Measurements from ENCODE around the gene PTP4A1. TPM values are rescaled to one million over a fixed set of nuclear protein-coding genes. Genes with fewer than 3 reads are reported as not detected.
"Not testable (repeated sequence)": the region's sequence is repeated elsewhere in the genome, so short reads cannot be mapped to it uniquely, and the experiment has no call there.

The PTP4A1 gene
- total RNA-seq (2014; rRNA removed; shearing (Covaris generic); ENCODE audit: low replicate concordance), result 6.5 and 38.1 TPM in 2 replicates

DNA sequence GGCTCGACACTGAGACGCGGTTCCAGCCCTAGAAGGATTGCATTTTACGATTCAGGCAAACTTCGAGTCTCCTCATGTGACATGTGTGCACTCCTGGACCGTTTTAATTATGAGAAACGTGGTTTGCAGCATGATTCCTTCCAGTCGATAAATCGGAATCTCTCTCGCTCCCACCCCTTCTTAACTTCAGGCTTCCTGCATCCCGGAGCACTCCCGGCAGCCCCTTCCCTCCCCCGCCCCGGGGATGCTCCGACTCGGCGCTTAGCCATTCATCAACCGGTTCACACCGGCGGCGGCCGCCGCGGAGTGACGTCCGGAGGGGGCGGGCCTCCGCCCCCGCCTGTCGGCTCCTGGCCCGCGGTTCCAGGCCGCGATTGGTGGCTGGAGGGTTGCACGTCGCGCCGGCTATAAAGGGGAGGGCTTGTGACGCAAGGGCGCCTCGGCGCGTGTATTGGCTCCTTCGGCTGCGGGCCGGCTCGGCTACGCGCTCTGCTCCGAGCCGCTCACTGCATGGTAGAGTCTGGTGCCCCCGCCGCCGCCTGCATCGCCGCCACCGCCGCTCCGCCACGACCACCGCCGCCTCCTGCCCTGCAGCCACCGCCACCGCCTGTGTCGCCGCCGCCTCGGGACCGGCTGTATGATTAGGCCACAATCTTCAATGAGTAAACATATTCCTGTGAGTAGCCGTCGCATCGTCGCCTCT lies at the start of gene PTP4A1, which contains the start of gene LOC128125822:
Gene PTP4A1, plus strand, starts transcription at position 437 of the 703 bp plus-strand sequence. CDS start 4,401 bp downstream, outside the sequence.
Gene LOC128125822, plus strand, starts transcription at position 437 of the 703 bp plus-strand sequence.
- DNase-seq (ENCODE audit: low read depth), result peak; percentile 99
- in situ Hi-C loops (cut with HindIII; ENCODE audit: low pct_unique_long_range_greater_than_20kb, low sequenced_read_pairs), result no loop called here

- in situ Hi-C loops (cut with HindIII; ENCODE audit: low pct_unique_long_range_greater_than_20kb, low sequenced_read_pairs), result not testable (repeated sequence)
- DNase-seq (ENCODE audit: low read depth), result peak; percentile 37
These were observed 49.4 kb upstream of the PTP4A1 start for GRCh38 chr6:63522911-63523287.

DNA sequence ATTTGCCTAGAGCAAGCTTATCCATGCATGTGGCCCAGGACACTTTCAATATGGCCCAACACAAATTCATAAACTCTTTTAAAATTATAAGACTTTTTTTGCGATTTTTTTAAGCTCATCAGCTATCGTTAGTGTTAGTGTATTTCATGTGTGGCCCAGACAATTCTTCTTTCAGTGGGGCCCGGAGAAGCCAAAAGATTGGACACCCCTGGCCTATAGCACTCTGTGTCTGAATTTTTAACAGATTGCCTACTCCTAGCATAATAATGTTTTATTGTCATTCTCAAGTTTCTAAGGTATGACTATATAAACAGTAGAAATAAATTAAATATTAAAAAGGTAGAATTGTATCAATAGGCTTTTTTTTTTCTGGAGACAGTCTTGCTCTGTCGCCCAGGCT lies 48.6 kb upstream of the PTP4A1 start:
- no peak for DNase-seq (ENCODE audit: low read depth)
- in situ Hi-C loops (cut with HindIII; ENCODE audit: low pct_unique_long_range_greater_than_20kb, low sequenced_read_pairs), result no loop called here

DNA sequence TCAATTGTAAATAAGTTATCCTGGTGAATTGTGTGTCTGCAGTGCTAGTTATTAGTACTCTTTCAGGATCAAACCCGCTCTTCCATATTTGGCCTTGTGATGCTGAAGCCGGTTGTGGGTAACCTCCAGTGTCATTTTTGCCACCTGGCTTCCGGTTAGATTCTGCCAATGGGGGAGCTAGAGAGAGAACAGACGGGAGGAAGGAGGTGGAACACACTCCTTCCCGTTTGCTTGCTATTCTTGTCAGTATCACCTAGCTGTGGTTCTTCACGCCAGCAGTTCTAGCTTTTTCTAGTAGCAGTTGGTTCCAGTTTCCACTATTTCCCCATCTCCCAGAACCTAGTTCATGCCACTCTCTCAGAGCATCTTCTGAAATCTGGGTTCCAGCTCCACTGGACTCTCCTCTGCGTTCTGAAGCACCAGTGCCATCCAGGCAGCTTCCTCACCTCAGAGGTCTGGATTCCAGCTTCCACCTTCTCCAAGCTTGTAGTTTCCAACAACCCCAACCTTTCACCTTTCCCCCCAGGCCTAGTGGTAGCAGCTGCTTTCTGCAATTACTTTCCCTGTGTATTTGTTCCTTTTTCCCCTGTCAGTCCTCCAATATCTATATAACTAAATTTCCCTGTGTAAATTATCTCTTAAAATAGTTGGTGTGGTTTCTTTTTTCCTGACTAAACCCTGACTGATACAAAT lies 46.9 kb upstream of the PTP4A1 start:
- in situ Hi-C loops (cut with HindIII; ENCODE audit: low pct_unique_long_range_greater_than_20kb, low sequenced_read_pairs), result no loop called here
- no peak for DNase-seq (ENCODE audit: low read depth)

DNA sequence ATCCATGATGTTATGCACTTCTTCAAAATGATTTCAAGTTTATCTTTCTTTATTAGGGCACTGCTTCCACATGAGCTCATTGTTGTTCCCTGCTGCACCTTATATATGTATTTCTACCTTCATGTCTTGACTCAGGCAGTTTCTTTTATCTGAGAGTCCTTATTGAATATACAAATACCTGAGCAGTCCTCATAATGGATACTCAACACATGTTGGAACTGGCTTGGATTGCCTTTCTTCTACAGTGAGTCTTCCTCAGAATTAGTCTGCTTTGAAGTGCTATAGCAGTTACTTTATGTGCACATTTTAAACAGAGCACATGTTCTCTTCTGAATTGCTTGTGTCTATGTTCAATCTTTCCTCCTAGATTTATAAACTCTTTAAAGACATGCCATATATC lies 45.3 kb upstream of the PTP4A1 start:
- no peak for DNase-seq (ENCODE audit: low read depth)
- in situ Hi-C loops (cut with HindIII; ENCODE audit: low pct_unique_long_range_greater_than_20kb, low sequenced_read_pairs), result no loop called here

- peak; percentile 98 for DNase-seq (ENCODE audit: low read depth)
- in situ Hi-C loops (cut with HindIII; ENCODE audit: low pct_unique_long_range_greater_than_20kb, low sequenced_read_pairs), result no loop called here
These were observed 44.4 kb upstream of the PTP4A1 start for GRCh38 chr6:63527658-63528514.

- no peak for DNase-seq (ENCODE audit: low read depth)
- in situ Hi-C loops (cut with HindIII; ENCODE audit: low pct_unique_long_range_greater_than_20kb, low sequenced_read_pairs), result no loop called here
These were observed 42.8 kb upstream of the PTP4A1 start for GRCh38 chr6:63529498-63529897.

DNA sequence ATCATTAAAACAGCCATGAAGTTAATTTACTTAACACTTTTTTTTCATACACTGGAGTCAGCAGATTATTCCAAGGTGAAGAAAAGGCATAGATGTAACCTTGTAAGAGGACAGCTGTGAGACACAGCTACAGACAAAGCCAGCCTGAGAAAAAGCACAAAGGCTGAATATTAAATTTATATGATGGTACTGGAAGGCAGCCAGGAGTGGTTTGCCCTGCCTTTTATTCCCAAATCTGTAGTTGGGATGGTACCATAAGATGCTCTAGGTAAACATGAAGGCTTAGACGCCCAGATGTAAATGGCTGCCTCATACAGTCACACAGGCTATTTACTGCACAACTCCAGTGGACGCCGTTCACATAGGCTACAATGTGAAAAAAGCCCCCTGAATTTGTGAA lies 42.1 kb upstream of the PTP4A1 start:
- no peak for DNase-seq (ENCODE audit: low read depth)
- in situ Hi-C loops (cut with HindIII; ENCODE audit: low pct_unique_long_range_greater_than_20kb, low sequenced_read_pairs), result no loop called here

GRCh38 chr6:63530991-63531390 lies 41.3 kb upstream of the PTP4A1 start:
- no peak for DNase-seq (ENCODE audit: low read depth)
- in situ Hi-C loops (cut with HindIII; ENCODE audit: low pct_unique_long_range_greater_than_20kb, low sequenced_read_pairs), result no loop called here

- in situ Hi-C loops (cut with HindIII; ENCODE audit: low pct_unique_long_range_greater_than_20kb, low sequenced_read_pairs), result no loop called here
- DNase-seq (ENCODE audit: low read depth), result no peak
These were observed 39.3 kb upstream of the PTP4A1 start for GRCh38 chr6:63533026-63533425.

DNA sequence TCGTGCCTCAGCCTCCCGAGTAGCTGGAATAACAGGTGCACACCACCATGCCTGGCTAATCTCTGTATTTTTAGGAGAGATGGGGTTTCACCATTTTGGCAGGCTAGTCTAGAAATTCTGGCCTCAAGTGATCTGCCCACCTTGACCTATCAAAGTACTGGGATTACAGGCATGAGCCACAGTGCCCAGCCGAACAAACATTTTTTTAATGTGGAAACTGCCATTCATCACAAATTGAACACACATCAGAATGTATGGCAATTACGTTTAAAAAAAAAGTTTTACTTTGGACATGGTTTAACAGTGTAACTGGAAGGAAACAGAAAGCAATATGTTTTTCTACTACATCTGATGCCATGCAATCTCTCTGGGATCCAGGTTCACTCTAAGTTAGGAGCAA lies 38.3 kb upstream of the PTP4A1 start:
- DNase-seq (ENCODE audit: low read depth), result no peak
- in situ Hi-C loops (cut with HindIII; ENCODE audit: low pct_unique_long_range_greater_than_20kb, low sequenced_read_pairs), result no loop called here

DNA sequence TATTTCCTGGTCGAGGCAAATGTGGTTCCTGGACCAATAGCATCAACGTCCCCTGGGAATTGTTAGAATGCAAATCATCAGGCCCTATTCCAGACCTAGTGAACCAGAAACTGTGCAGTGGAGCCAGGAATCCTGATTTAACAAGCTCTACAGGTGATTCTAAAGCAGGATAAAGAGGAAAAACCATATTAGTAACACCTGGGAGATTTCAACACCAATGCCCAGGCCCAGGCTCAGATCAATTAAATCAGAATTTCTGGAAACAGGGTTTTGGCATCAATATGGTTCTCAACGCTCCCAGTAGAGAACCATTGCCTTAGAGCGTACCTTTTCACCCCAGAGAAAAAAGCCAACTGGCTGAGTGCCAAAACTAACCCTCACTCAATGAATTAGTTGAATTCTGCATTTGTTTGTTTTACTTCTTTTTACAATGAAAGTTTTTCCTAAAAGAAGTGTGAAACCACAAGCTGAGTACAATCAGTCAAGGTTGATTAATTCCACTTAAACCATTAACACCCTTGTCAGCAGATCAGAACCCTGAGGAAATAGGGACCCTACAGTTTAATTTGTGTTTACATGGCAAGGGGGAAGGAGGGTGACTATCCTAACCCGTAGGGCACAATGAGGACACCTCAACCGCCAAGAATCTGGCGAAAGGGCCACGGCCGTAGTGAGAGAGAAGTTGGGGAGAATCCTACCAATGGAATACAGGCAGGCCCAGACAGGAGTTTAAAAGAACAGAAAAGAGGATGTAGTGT lies 34.9 kb upstream of the PTP4A1 start:
- in situ Hi-C loops (cut with HindIII; ENCODE audit: low pct_unique_long_range_greater_than_20kb, low sequenced_read_pairs), result no loop called here
- DNase-seq (ENCODE audit: low read depth), result peak; percentile 93

DNA sequence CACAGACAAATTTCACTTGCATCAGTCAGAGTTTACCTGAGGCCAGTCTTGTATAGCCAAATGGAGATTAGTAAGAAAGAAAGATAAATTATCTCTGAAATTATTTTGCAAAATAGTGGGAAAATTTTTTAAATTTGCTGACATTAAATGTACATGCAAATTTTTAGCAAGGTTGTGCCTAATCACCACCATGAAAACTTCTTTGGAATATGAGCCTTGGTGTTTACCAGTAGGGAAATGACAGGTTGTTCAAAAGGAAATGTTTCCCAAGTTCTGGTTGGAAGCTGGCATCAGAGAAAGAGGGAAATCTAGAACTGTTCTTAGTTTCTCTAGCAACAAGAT lies 34.4 kb upstream of the PTP4A1 start:
- in situ Hi-C loops (cut with HindIII; ENCODE audit: low pct_unique_long_range_greater_than_20kb, low sequenced_read_pairs), result no loop called here
- DNase-seq (ENCODE audit: low read depth), result no peak

DNA sequence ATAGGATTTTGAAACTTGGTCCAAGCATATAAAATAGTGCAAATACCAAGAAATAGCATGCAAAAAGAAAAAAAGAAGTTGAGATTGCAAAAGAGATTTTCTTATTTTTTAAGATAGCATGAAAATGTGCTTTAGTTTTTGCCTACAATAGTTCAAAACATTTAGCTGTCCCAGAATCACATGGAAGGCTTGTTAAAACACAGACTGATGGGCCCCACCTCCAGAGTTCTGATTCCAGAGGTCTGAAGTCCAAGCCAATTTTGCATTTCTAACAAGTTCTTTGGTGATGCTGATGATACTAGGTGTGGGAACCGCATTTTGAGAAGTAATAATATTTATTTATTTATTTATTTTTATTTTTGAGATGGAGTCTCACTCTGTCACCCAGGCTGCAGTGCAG lies 33.7 kb upstream of the PTP4A1 start:
- DNase-seq (ENCODE audit: low read depth), result no peak
- in situ Hi-C loops (cut with HindIII; ENCODE audit: low pct_unique_long_range_greater_than_20kb, low sequenced_read_pairs), result no loop called here

DNA sequence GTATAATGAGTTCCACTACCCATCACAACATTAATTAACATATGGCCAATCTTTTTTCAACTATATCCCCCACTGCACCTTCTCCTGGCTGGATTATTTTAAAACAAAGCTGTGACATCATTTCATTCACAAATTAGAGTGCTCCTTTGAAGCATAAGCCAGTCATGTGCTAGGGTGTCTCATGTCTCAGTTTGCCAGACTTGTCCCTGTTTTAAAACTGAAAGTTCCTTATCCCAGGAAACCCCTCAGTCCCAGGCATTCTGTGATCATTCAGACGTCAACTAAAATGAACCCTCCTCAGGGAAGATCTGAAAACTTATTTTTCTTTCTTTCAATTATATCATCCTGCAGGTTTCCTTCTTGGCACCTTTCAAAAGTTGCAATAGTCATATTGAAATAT lies 29.3 kb upstream of the PTP4A1 start:
- in situ Hi-C loops (cut with HindIII; ENCODE audit: low pct_unique_long_range_greater_than_20kb, low sequenced_read_pairs), result no loop called here
- no peak for DNase-seq (ENCODE audit: low read depth)

DNA sequence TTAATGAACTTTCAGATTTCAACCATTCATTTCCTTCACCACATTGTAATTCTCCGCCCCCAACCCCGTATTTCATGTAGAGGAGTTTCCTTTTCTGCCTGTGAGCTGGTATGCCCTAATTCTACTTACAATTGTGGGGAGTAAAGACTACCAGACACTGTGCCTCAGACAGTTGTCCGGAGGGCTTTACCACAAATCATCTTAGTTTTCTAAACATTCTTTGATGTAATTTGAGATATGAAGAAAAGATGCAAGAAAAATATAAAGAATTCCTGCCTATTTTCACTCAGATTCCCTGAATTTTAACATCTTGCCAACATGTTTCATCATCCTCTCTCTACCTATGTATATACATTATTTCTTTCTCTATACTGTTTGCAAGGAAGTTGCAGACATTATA lies 28.3 kb upstream of the PTP4A1 start:
- in situ Hi-C loops (cut with HindIII; ENCODE audit: low pct_unique_long_range_greater_than_20kb, low sequenced_read_pairs), result no loop called here
- no peak for DNase-seq (ENCODE audit: low read depth)

GRCh38 chr6:63546236-63546635 lies 26.0 kb upstream of the PTP4A1 start:
- no peak for DNase-seq (ENCODE audit: low read depth)
- in situ Hi-C loops (cut with HindIII; ENCODE audit: low pct_unique_long_range_greater_than_20kb, low sequenced_read_pairs), result no loop called here

DNA sequence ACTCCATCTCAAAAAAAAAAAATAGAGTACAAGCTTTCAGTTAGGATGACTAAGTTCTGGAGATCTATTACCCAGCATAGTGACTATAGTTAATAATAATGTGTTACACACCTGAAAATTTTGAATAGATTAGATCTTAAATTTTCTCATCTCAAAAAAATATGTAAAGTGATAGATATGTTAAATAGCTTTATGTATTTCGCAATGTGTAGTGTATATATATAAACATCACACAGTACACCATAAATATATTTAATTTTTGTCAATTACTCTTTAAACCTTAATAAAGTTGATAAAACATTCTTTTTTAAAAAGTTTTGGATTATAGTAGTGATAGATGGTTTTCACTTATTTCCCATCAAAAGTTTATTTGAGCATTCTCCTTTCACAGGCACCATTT lies 25.6 kb upstream of the PTP4A1 start:
- in situ Hi-C loops (cut with HindIII; ENCODE audit: low pct_unique_long_range_greater_than_20kb, low sequenced_read_pairs), result no loop called here
- no peak for DNase-seq (ENCODE audit: low read depth)

Measured in Caki2 (cell line).